ENCODE results near the gene AHDC1.
A peak's percentile ranks its signal among the peaks of the same experiment; 100 is the strongest.
"Not testable (repeated sequence)": the region's sequence is repeated elsewhere in the genome, so short reads cannot be mapped to it uniquely, and the experiment has no call there.

Gene AHDC1

GRCh38 chr1:27513528-27513927 is 90.4 kb downstream of the AHDC1 start:
- DNase-seq (ENCODE audit: low read depth in 2 of 2), result no peak

GRCh38 chr1:27509127-27510080 is 94.5 kb downstream of the AHDC1 start:
- no peak for DNase-seq (ENCODE audit: low read depth in 2 of 2)

GRCh38 chr1:27507960-27508665 is 95.8 kb downstream of the AHDC1 start:
- DNase-seq (ENCODE audit: low read depth in 2 of 2), result no peak

GRCh38 chr1:27506703-27507102 is 97.2 kb downstream of the AHDC1 start:
- no peak for DNase-seq (ENCODE audit: low read depth in 2 of 2)

GRCh38 chr1:27505420-27505680 is 98.6 kb downstream of the AHDC1 start:
- DNase-seq (ENCODE audit: low read depth in 2 of 2), result no peak

- no peak for DNase-seq (ENCODE audit: low read depth in 2 of 2)
Measured at GRCh38 chr1:27504588-27505419, 99.1 kb downstream of the AHDC1 start.

- no peak for DNase-seq (ENCODE audit: low read depth in 2 of 2)
Measured at GRCh38 chr1:27503844-27504587, 99.9 kb downstream of the AHDC1 start.

- DNase-seq (ENCODE audit: low read depth in 2 of 2), result no peak
Measured at GRCh38 chr1:27503033-27503432, 100.9 kb downstream of the AHDC1 start.

GRCh38 chr1:27501159-27501558 is 102.8 kb downstream of the AHDC1 start:
- not testable (repeated sequence) for DNase-seq (ENCODE audit: low read depth in 2 of 2)

- DNase-seq (ENCODE audit: low read depth in 2 of 2), result no peak
Measured at GRCh38 chr1:27499142-27499541, 104.8 kb downstream of the AHDC1 start.

- DNase-seq (ENCODE audit: low read depth in 2 of 2), result no peak
Measured at GRCh38 chr1:27496604-27497155, 107.3 kb downstream of the AHDC1 start.

- no peak for DNase-seq (ENCODE audit: low read depth in 2 of 2)
Measured at GRCh38 chr1:27492796-27493195, 111.1 kb downstream of the AHDC1 start.

- DNase-seq (ENCODE audit: low read depth in 2 of 2), result no peak
Measured at GRCh38 chr1:27491748-27492700, 111.9 kb downstream of the AHDC1 start.

- peak; percentile 88 to 95 for DNase-seq (ENCODE audit: low read depth in 2 of 2)
Measured at GRCh38 chr1:27489973-27490741, 113.8 kb downstream of the AHDC1 start, which contains the start of gene WASF2. Gene WASF2, minus strand, starts transcription at chr1:27490167. Its CDS starts 61,277 bp downstream, at chr1:27428890.

- no peak for DNase-seq (ENCODE audit: low read depth in 2 of 2)
Measured at GRCh38 chr1:27489501-27489972, 114.4 kb downstream of the AHDC1 start.

- no peak for DNase-seq (ENCODE audit: low read depth in 2 of 2)
Measured at GRCh38 chr1:27487966-27488884, 115.7 kb downstream of the AHDC1 start.

- DNase-seq (ENCODE audit: low read depth in 2 of 2), result no peak
Measured at GRCh38 chr1:27485363-27485762, 118.6 kb downstream of the AHDC1 start.
